SK-N-SH treated with all-trans-retinoic acid at 6 μM for 48 hours (cell line): ENCODE measurements around the gene DMAC2L.
A peak's percentile ranks its signal among the peaks of the same experiment; 100 is the strongest.

Experiments used
- ATAC-seq: fragments of 200-7000 bp; cut with Tn5 transposase; 3 replicates; pipeline ENCODE4 v1.9.1; 2020; ENCODE audit warnings: mild to moderate bottlenecking, moderate library complexity
- ARNTL ChIP-seq: fragments of 450-650 bp; formaldehyde crosslinking; IDR thresholded peaks from 2 replicates; pipeline ENCODE4 v1.5.0; 2020; ENCODE audit warnings: low read depth, mild to moderate bottlenecking, moderate library complexity, borderline replicate concordance
- BACH2 ChIP-seq: fragments of 250-450 bp; sonication (Bioruptor Pico); IDR thresholded peaks from 2 replicates; pipeline ENCODE4 v1.9.0; 2021; ENCODE audit warnings: mild to moderate bottlenecking, borderline replicate concordance
- CSDC2 ChIP-seq: fragments of 250-450 bp; sonication (Bioruptor Pico); IDR thresholded peaks from 2 replicates; pipeline ENCODE4 v1.5.0; 2020; ENCODE audit warnings: mild to moderate bottlenecking, moderate library complexity
- ESRRG ChIP-seq: fragments of 250-450 bp; sonication (Bioruptor Pico); IDR thresholded peaks from 2 replicates; pipeline ENCODE4 v1.6.1; 2021; ENCODE audit warnings: mild to moderate bottlenecking
- ISL1 ChIP-seq: fragments of 250-450 bp; sonication (Bioruptor Pico); IDR thresholded peaks from 2 replicates; pipeline ENCODE4 v2.1.2; 2022; ENCODE audit warnings: mild to moderate bottlenecking, moderate library complexity
- PPARA ChIP-seq: fragments of 250-450 bp; sonication (Bioruptor Pico); IDR thresholded peaks from 2 replicates; pipeline ENCODE4 v1.5.0; 2020; ENCODE audit warnings: mild to moderate bottlenecking, borderline replicate concordance
- RARB ChIP-seq: fragments of 250-450 bp; sonication (Bioruptor Pico); IDR thresholded peaks from 2 replicates; pipeline ENCODE4 v1.8.0; 2021; ENCODE audit warnings: mild to moderate bottlenecking, moderate library complexity
- TCF4 ChIP-seq: fragments of 250-450 bp; sonication (Bioruptor Pico); IDR thresholded peaks from 2 replicates; pipeline ENCODE4 v1.8.0; 2021; ENCODE audit warnings: mild to moderate bottlenecking, moderate library complexity, borderline replicate concordance
- TOX ChIP-seq: fragments of 250-450 bp; sonication (Bioruptor Pico); IDR thresholded peaks from 2 replicates; pipeline ENCODE4 v1.8.0; 2021; ENCODE audit warnings: mild to moderate bottlenecking, moderate library complexity, borderline replicate concordance
- ZC3H10 ChIP-seq: fragments of 250-450 bp; sonication (Bioruptor Pico); IDR thresholded peaks from 2 replicates; pipeline ENCODE4 v1.5.1; 2021; ENCODE audit warnings: mild to moderate bottlenecking, moderate library complexity
- ZFP3 ChIP-seq: fragments of 250-450 bp; sonication (Bioruptor Pico); IDR thresholded peaks from 2 replicates; pipeline ENCODE4 v1.5.0; 2020; ENCODE audit warnings: mild to moderate bottlenecking, moderate library complexity
- ZFP30 ChIP-seq: fragments of 450-650 bp; formaldehyde crosslinking; IDR thresholded peaks from 2 replicates; pipeline ENCODE4 v1.5.0; 2022; ENCODE audit warnings: mild to moderate bottlenecking, moderate library complexity
- ZNF565 ChIP-seq: fragments of 450-650 bp; formaldehyde crosslinking; conservative IDR thresholded peaks from 2 replicates; pipeline ENCODE4 v1.5.0; 2020; ENCODE audit warnings: low read depth, mild to moderate bottlenecking, moderate library complexity
- ZNF70 ChIP-seq: fragments of 450-650 bp; formaldehyde crosslinking; IDR thresholded peaks from 2 replicates; pipeline ENCODE4 v1.5.0; 2020; ENCODE audit warnings: mild to moderate bottlenecking, moderate library complexity
- ZNF8 ChIP-seq: fragments of 450-650 bp; formaldehyde crosslinking; IDR thresholded peaks from 2 replicates; pipeline ENCODE4 v1.5.0; 2020; ENCODE audit warnings: mild to moderate bottlenecking, moderate library complexity
- TF ChIP-seq, protein P1 (sequence below): fragments of 250-450 bp; sonication (Bioruptor Pico); IDR thresholded peaks from 2 replicates; pipeline ENCODE4 v1.8.0; 2021; ENCODE audit warnings: low read depth, mild to moderate bottlenecking, moderate library complexity, borderline replicate concordance
- TF ChIP-seq, protein P2 (sequence below): fragments of 250-450 bp; sonication (Bioruptor Pico); IDR thresholded peaks from 2 replicates; pipeline ENCODE4 v1.5.1; 2021; ENCODE audit warnings: mild to moderate bottlenecking, moderate library complexity
- TF ChIP-seq, protein P3 (sequence below): fragments of 250-450 bp; sonication (Bioruptor Pico); IDR thresholded peaks from 2 replicates; pipeline ENCODE4 v1.5.0; 2020; ENCODE audit warnings: mild to moderate bottlenecking, moderate library complexity

The DMAC2L gene

GRCh38 chr14:50320283-50320682 lies 8.2 kb downstream of the DMAC2L start:
- TF ChIP-seq CSDC2 (CRISPR knock-in tag) (no peak), ZFP30 (CRISPR knock-in tag) (no peak), ZNF70 (CRISPR knock-in tag) (no peak), PPARA (CRISPR knock-in tag) (no peak), RARB (CRISPR knock-in tag) (no peak), ESRRG (CRISPR knock-in tag) (no peak), BACH2 (no peak)
- TF ChIP-seq, all 23 proteins: peak for 0
- ATAC-seq, result peak; percentile 11; the same call in 2 of the 3 replicates

DNA sequence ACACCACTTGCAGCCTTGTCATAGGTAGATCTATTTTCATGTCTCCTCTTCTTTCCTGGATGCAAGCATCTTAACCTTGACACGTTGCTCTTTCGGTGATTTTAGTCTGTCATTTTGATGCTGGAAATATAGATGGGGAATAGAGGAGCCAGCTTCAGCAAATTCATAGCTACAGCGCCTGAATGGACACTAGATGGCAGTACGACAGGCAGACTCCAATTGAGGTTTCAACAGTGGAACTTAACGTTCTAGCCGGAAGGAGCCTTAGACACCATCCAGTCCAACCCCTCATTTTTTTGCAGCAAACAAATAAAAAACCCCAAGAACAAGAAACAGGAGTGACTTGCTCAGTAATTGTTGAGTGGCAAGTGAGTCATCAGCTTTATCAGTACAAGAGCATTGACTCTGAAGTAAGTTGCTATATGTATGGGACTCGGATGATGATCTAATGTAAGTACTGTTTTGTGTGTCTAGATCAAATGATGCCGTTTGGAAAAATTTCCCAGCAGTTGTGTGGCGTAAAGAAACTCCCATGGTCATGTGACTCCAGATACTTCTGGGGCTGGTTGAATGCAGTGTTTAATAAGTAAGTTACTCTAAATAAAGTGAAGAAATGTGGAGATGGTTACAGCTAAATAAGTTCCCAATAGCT lies 9.0 kb downstream of the DMAC2L start:
- TF ChIP-seq, protein P1, sequence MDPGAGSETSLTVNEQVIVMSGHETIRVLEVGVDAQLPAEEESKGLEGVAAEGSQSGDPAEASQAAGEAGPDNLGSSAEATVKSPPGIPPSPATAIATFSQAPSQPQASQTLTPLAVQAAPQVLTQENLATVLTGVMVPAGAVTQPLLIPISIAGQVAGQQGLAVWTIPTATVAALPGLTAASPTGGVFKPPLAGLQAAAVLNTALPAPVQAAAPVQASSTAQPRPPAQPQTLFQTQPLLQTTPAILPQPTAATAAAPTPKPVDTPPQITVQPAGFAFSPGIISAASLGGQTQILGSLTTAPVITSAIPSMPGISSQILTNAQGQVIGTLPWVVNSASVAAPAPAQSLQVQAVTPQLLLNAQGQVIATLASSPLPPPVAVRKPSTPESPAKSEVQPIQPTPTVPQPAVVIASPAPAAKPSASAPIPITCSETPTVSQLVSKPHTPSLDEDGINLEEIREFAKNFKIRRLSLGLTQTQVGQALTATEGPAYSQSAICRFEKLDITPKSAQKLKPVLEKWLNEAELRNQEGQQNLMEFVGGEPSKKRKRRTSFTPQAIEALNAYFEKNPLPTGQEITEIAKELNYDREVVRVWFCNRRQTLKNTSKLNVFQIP (CRISPR knock-in tag), result no peak
- TF ChIP-seq ZFP3 (peak; percentile 52; the same call in 1 of the 2 replicates), ISL1 (CRISPR knock-in tag) (peak; percentile 36; the same call in 1 of the 2 replicates)
- TF ChIP-seq, all 23 proteins: peak for 2
- ATAC-seq, result peak; percentile 98

DNA sequence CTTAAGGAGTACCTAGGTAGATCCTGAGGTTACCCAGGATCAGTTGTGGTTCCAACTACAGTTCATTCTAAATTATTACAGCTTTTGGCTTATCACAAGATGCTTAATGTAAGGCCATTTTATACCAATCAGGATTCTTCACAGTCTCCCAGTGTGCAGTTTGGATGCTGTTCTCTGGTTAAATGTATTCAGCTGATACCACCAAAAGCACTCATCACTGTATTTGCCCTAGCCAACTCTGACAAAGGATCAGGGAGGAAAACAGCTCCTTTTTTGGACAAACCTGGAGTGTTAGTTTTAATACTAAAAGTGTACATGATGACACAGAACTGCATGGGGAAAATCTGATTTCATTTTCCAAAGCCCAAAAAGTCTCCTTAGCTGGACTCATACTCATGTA lies 19.5 kb downstream of the DMAC2L start:
- ATAC-seq, result no peak
- no peak for TF ChIP-seq ARNTL (CRISPR knock-in tag)
- TF ChIP-seq ZNF565 (CRISPR knock-in tag), result no peak
- TF ChIP-seq ESRRG (CRISPR knock-in tag), result no peak
- TF ChIP-seq RARB (CRISPR knock-in tag), result no peak
- TF ChIP-seq TCF4 (CRISPR knock-in tag), result no peak
- TF ChIP-seq PPARA (CRISPR knock-in tag), result no peak
- no peak for TF ChIP-seq ZNF8 (CRISPR knock-in tag)
- no peak for TF ChIP-seq ZNF70 (CRISPR knock-in tag)
- no peak for TF ChIP-seq ZFP3
- no peak for TF ChIP-seq ZC3H10 (CRISPR knock-in tag)
- TF ChIP-seq ZFP30 (CRISPR knock-in tag), result no peak
- TF ChIP-seq, all 23 proteins: peak for 0

GRCh38 chr14:50333014-50333509 lies 20.9 kb downstream of the DMAC2L start:
- ATAC-seq, result no peak
- no peak for TF ChIP-seq TCF4 (CRISPR knock-in tag)
- no peak for TF ChIP-seq PPARA (CRISPR knock-in tag)
- TF ChIP-seq, protein P1 (CRISPR knock-in tag), result no peak
- TF ChIP-seq ZFP3, result 0 out of 2 replicates have a peak, but pooled peaks have one; percentile 34
- TF ChIP-seq ISL1 (CRISPR knock-in tag), result peak; percentile 51

- no peak for ATAC-seq
- TF ChIP-seq RARB (CRISPR knock-in tag) (no peak), ZNF70 (CRISPR knock-in tag) (no peak)
- TF ChIP-seq, protein P2, sequence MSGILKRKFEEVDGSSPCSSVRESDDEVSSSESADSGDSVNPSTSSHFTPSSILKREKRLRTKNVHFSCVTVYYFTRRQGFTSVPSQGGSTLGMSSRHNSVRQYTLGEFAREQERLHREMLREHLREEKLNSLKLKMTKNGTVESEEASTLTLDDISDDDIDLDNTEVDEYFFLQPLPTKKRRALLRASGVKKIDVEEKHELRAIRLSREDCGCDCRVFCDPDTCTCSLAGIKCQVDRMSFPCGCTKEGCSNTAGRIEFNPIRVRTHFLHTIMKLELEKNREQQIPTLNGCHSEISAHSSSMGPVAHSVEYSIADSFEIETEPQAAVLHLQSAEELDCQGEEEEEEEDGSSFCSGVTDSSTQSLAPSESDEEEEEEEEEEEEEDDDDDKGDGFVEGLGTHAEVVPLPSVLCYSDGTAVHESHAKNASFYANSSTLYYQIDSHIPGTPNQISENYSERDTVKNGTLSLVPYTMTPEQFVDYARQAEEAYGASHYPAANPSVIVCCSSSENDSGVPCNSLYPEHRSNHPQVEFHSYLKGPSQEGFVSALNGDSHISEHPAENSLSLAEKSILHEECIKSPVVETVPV (CRISPR knock-in tag), result no peak
Measured at GRCh38 chr14:50334211-50334610, 22.1 kb downstream of the DMAC2L start.

GRCh38 chr14:50335389-50335788 lies 23.3 kb downstream of the DMAC2L start:
- ATAC-seq, result peak; percentile 84
- TF ChIP-seq, protein P3, sequence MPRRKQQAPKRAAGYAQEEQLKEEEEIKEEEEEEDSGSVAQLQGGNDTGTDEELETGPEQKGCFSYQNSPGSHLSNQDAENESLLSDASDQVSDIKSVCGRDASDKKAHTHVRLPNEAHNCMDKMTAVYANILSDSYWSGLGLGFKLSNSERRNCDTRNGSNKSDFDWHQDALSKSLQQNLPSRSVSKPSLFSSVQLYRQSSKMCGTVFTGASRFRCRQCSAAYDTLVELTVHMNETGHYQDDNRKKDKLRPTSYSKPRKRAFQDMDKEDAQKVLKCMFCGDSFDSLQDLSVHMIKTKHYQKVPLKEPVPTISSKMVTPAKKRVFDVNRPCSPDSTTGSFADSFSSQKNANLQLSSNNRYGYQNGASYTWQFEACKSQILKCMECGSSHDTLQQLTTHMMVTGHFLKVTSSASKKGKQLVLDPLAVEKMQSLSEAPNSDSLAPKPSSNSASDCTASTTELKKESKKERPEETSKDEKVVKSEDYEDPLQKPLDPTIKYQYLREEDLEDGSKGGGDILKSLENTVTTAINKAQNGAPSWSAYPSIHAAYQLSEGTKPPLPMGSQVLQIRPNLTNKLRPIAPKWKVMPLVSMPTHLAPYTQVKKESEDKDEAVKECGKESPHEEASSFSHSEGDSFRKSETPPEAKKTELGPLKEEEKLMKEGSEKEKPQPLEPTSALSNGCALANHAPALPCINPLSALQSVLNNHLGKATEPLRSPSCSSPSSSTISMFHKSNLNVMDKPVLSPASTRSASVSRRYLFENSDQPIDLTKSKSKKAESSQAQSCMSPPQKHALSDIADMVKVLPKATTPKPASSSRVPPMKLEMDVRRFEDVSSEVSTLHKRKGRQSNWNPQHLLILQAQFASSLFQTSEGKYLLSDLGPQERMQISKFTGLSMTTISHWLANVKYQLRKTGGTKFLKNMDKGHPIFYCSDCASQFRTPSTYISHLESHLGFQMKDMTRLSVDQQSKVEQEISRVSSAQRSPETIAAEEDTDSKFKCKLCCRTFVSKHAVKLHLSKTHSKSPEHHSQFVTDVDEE (CRISPR knock-in tag), result no peak
- TF ChIP-seq ARNTL (CRISPR knock-in tag) (no peak), ZNF8 (CRISPR knock-in tag) (no peak), ZFP3 (no peak), TOX (CRISPR knock-in tag) (no peak)
